SHP77 (cell line): ENCODE measurements around the gene SELENON.
A peak's percentile ranks its signal among the peaks of the same experiment; 100 is the strongest.

Experiments used
- DNase-seq, 2 experiments: peaks; one replicate each; lab custom pipeline; 2025; lab: John Stamatoyannopoulos, UW

SELENON gene

GRCh38 chr1:25810341-25811299 is 10.6 kb downstream of the SELENON start:
- DNase-seq = peak; percentile 24 to 48

- DNase-seq = no peak
Observed at GRCh38 chr1:25811384-25812082, 11.5 kb downstream of the SELENON start.

- no peak for DNase-seq
Observed at GRCh38 chr1:25813071-25813733, 13.2 kb downstream of the SELENON start.

GRCh38 chr1:25813734-25814471 is 13.9 kb downstream of the SELENON start:
- no peak for DNase-seq

- no peak for DNase-seq
Observed at GRCh38 chr1:25814549-25815087, 14.6 kb downstream of the SELENON start.

GRCh38 chr1:25815208-25816111 is 15.5 kb downstream of the SELENON start:
- DNase-seq = no peak

GRCh38 chr1:25816112-25816718 is 16.2 kb downstream of the SELENON start:
- no peak for DNase-seq

- no peak for DNase-seq
Observed at GRCh38 chr1:25817840-25818501, 18.0 kb downstream of the SELENON start.

- DNase-seq = no peak
Observed at GRCh38 chr1:25818569-25818968, 18.6 kb downstream of the SELENON start.

GRCh38 chr1:25819491-25820246 is 19.7 kb downstream of the SELENON start, which contains the start of gene MTFR1L:
Gene MTFR1L (plus strand): TSS chr1:25819954. CDS start chr1:25823105, 3,151 bp downstream.
- DNase-seq = peak; percentile 70 to 82

- DNase-seq = peak; percentile 14 to 74
Observed at GRCh38 chr1:25820247-25821111, 20.5 kb downstream of the SELENON start.

GRCh38 chr1:25821112-25821476 is 21.1 kb downstream of the SELENON start:
- no peak for DNase-seq

- no peak for DNase-seq
Observed at GRCh38 chr1:25821630-25822091, 21.7 kb downstream of the SELENON start.

- no peak for DNase-seq
Observed at GRCh38 chr1:25825605-25826004, 25.6 kb downstream of the SELENON start.

- no peak for DNase-seq
Observed at GRCh38 chr1:25826571-25826970, 26.6 kb downstream of the SELENON start.

GRCh38 chr1:25828491-25828890 is 28.5 kb downstream of the SELENON start:
- no peak for DNase-seq

GRCh38 chr1:25829046-25829445 is 29.1 kb downstream of the SELENON start:
- DNase-seq = no peak
